ENCODE measurements around the gene SRCAP. TPM values are rescaled to one million over a fixed set of nuclear protein-coding genes. Genes with fewer than 3 reads are reported as not detected.
A peak's percentile ranks its signal among the peaks of the same experiment; 100 is the strongest.

The SRCAP gene
- 83.6 TPM in 2 replicates for total RNA-seq

DNA sequence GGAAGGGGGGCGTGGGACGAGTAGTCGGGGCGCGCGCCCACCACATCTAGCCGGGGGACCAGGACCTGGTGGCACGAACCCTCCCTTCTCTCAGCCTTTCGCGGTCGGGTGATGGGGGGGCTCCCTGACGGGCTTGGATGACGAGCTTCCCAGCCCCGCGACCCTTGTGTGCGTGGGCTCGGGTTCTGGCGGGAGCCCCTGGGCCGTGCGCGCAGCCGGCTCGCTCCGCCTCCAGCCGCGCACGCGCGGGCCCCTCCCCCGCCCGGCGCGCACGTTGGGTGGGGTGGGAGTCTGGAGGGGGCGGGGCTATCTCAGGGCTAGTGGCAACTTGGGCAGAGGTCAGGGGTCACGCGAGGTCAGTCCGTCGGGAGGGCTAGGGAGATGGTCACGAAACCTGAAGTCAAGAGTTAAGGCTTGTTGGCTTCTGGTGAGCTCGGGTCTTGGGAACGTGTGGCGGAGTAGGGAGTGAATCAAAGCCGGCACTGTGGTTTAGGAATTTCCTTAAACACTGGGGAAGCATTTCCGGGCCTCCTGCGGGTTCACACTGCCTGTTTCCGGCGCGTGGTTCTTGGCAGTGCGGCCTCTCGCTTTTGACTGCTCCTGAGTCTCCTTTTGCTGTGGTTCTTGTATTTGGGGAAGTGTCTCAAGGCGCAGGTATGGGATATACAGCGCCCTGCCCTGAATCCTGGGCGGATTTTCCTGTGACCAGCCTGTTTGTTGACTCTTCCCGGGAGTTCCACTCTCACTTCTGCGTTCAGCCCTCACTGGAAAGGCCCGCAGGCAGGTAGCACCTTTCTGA lies at the start of gene SRCAP:
SRCAP (plus strand) TSS at position 356 of the 799 bp plus-strand sequence. CDS start 1,654 bp downstream, outside the sequence.
- no peaks in the 10 kb centered on the region for H3K9me3 Mint-ChIP-seq
- H3K4me3 Mint-ChIP-seq (ENCODE audit: low read depth) = peak within 1 kb of the TSS; percentile 100
- H3K36me3 Mint-ChIP-seq (ENCODE audit: low read depth) = peaks cover 41% of the 10 kb centered on the region
- peak within 1 kb of the TSS; percentile 100 for H3K27ac Mint-ChIP-seq
- peaks cover 24% of the 10 kb centered on the region for H3K4me1 Mint-ChIP-seq (ENCODE audit: low read depth)
- H3K27me3 Mint-ChIP-seq (ENCODE audit: low read depth) = no peaks in the 10 kb centered on the region
- DNase-seq (ENCODE audit: low spot score) = peak; percentile 84
- intact Hi-C loops (cut with micrococcal nuclease) = loop anchor here (1.0 to 10.0 kb wide), 7 partner anchors 41 to 406 kb away; partner anchors contain the start of genes BCKDK, CFAP119, FBRS and PHKG2

DNA sequence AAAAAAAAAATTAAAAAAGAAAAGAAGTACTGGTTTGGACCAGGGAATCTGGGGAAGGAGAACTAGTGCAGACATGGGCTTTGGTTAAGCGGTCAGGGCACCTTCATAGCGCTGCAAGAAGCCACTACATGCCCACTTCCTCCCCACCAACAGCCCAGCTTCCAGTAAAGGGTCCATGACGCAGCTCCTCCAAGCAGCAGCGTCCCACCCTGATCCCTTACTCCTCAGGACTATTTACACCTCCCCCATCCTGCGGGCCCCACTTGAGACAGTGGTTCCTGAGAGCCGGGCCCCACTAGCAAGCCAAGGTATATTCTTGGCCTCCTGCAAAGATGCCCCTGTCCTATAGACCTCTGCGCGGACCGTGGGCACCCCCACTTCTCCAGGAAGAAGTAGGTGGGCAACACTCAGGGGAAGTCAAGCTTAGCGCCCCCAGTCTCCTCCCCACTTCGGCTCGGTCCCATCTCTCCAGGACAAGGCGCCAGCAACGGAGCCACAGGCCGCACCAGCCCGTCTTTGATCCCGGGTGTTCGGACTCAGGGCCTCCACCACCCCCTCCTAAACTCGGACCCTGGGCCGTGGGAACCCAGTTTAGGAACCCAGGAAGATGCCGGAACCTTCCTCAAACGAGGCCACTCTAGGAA lies 49.1 kb upstream of the SRCAP start:
- intact Hi-C loops (cut with micrococcal nuclease) = loop anchor here (1.0 kb wide), 4 partner anchors 8 to 280 kb away; partner anchors contain the start of genes FBRS and TBC1D10B
- Mint-ChIP-seq H3K27me3 (ENCODE audit: low read depth) (no peaks in the 10 kb centered on the region), H3K4me1 (ENCODE audit: low read depth) (peaks cover 13% of the 10 kb centered on the region), H3K9me3 (no peaks in the 10 kb centered on the region), H3K36me3 (ENCODE audit: low read depth) (peaks cover 32% of the 10 kb centered on the region), H3K4me3 (ENCODE audit: low read depth) (peak overlapping the region; percentile 98), H3K27ac (peak overlapping the region; percentile 97)
- DNase-seq (ENCODE audit: low spot score) = peak; percentile 21

DNA sequence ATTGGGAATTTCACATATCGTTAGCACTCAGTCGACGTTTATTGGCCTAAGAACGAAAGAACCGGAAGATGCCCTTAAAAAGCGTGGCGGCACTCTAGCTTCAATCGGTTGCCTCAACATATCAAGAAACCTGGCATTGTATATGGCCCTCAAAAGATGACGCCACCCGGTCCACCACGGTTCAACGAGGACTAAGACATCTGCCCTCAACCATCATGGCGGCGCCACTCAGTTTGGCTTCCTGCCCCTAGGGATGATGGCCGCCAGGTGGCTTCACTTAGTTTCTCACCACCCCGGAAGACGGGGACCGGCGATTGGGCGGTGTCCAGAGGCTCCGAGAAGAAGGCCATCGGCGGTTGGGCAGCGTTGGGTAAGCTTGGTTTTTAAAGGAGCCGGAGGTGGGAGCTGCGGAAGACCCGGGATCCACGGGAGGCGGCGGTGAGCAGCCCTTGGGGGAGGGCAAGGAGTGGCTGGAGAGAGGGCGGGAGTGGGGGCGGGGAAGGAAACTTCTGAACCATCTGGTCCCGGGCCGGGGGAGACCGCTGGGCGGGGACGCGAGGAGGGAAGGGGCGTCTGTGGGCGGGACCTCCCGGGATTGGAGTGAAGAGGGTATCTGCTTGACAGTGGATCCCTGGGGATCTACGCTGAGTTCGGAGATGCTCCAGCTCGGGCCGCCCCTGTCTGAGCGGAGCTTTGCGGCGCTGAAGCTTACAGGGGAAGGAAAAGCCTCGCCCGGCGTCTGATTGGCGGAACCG lies 48.4 kb upstream of the SRCAP start, which contains the start of gene PRR14:
PRR14 (plus strand) TSS at position 592 of the 755 bp plus-strand sequence. CDS start 686 bp downstream, outside the sequence.
- peak; percentile 99 for DNase-seq (ENCODE audit: low spot score)
- Mint-ChIP-seq H3K27me3 (ENCODE audit: low read depth) (no peaks in the 10 kb centered on the region), H3K27ac (peak within 1 kb of the TSS; percentile 97), H3K4me3 (ENCODE audit: low read depth) (peak within 1 kb of the TSS; percentile 98), H3K4me1 (ENCODE audit: low read depth) (peaks cover 13% of the 10 kb centered on the region), H3K9me3 (no peaks in the 10 kb centered on the region), H3K36me3 (ENCODE audit: low read depth) (peaks cover 39% of the 10 kb centered on the region)
- intact Hi-C loops (cut with micrococcal nuclease) = loop anchor here (1.0 kb wide), 5 partner anchors 8 to 280 kb away; partner anchors contain the start of genes DCTPP1, FBRS and TBC1D10B

DNA sequence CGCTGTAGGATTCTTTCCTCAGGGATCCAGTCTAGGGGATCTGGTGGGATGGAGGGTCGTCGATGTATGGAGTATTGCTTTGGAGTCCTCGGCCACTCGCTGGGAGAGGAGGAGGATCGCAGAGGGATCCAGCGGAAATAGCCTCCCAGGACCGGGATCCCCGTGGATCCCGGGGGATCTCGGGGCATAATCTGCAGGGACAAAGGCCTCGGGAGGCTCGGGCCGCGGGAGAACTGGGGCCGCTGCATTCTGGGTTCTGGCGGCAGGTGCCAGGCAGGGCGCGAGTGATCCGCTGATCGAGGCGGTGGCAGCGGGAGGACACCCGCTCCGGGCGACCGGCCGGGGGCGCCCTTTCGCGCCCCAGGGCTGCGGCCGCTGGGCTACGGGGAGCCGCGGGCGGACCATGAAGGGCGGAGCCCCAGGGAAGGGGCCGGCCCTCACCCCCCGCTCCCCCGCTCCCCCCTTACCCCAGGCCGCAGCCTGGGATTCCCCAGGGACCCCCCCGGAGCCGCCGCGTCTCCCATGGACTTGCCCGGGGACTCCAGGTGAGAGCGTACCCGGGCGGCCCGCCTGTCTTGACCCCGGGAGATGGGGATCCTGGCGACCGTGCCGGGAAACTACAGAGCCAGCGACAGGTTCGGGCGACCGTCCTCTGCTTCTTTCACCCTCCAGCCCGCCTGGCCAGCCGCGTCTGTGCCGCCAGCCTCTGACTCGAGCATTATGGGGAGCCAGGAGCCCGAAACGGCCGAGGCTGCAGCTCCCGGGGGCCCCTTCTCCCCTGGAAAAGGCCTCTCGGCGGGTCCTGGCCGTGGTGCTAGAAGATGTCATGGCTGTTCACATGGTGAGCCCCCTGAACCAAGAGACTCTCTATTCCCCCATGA lies 47.6 kb upstream of the SRCAP start:
- Mint-ChIP-seq H3K4me1 (ENCODE audit: low read depth) (peaks cover 15% of the 10 kb centered on the region), H3K27ac (peak overlapping the region; percentile 97), H3K4me3 (ENCODE audit: low read depth) (peak overlapping the region; percentile 98), H3K9me3 (no peaks in the 10 kb centered on the region), H3K27me3 (ENCODE audit: low read depth) (no peaks in the 10 kb centered on the region), H3K36me3 (ENCODE audit: low read depth) (peaks cover 47% of the 10 kb centered on the region)
- DNase-seq (ENCODE audit: low spot score) = peak; percentile 76
- intact Hi-C loops (cut with micrococcal nuclease) = loop anchor here (1.0 kb wide), 1 partner anchor 221 kb away; the partner anchor contains the start of gene DCTPP1

DNA sequence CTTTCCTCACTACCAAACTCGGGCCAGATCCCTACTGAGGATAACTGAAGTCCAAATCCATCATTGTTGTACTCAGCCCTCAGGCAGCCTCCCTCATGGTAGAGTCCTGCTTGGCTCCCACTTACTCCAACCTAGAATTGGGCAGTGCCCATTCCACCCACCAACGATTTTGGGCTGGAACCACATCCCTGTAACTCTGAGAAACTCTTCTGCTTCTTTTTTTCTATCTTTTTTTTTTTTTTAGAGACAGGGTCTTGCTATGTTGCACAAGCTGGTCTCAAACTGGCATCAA lies 47.0 kb upstream of the SRCAP start:
- no peaks in the 10 kb centered on the region for H3K9me3 Mint-ChIP-seq
- intact Hi-C loops (cut with micrococcal nuclease) = no loop called here
- H3K4me3 Mint-ChIP-seq (ENCODE audit: low read depth) = peak overlapping the region; percentile 92
- H3K4me1 Mint-ChIP-seq (ENCODE audit: low read depth) = peaks cover 16% of the 10 kb centered on the region
- no peaks in the 10 kb centered on the region for H3K27me3 Mint-ChIP-seq (ENCODE audit: low read depth)
- H3K36me3 Mint-ChIP-seq (ENCODE audit: low read depth) = peaks cover 53% of the 10 kb centered on the region
- DNase-seq (ENCODE audit: low spot score) = no peak
- H3K27ac Mint-ChIP-seq = peak overlapping the region; percentile 71

DNA sequence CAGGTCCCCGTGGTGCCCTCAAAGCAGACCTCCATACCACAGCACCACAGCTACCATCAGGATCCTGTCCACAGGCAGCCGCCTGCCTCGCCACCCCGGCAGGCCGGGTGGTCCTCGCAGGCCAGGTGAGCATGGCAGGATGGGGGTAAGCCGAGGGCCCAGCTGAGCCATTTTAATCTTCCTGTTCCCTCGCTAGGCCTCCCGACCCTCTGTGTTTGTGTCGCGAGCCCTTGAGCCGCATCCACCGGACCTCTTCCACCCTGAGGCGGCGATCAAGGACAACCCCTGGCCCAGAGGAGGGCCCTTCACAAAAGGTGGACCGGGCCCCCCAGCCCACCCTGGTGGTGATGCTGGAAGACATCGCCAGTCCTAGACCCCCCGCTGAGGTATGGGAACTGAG lies 46.3 kb upstream of the SRCAP start:
- intact Hi-C loops (cut with micrococcal nuclease) = no loop called here
- peaks cover 22% of the 10 kb centered on the region for H3K4me1 Mint-ChIP-seq (ENCODE audit: low read depth)
- no peak for DNase-seq (ENCODE audit: low spot score)
- H3K36me3 Mint-ChIP-seq (ENCODE audit: low read depth) = peaks cover 57% of the 10 kb centered on the region
- peak overlapping the region; percentile 92 for H3K4me3 Mint-ChIP-seq (ENCODE audit: low read depth)
- peak overlapping the region; percentile 71 for H3K27ac Mint-ChIP-seq
- no peaks in the 10 kb centered on the region for H3K9me3 Mint-ChIP-seq
- H3K27me3 Mint-ChIP-seq (ENCODE audit: low read depth) = no peaks in the 10 kb centered on the region

DNA sequence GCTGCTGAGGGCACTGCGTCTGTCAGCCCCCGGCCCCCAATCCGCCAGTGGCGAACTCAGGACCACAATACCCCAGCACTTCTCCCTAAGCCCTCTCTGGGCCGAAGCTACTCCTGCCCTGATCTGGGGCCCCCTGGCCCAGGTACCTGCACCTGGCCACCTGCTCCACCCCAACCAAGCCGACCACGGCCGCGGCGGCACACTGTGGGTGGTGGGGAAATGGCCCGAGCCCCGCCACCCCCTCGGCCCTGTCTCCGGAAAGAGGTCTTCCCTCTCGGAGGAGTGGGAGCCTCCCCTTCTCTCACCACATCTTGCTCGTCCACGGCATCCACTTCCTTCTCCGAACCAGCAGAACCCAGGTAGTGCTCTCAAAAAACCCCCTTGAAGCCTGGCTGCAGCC lies 44.1 kb upstream of the SRCAP start:
- H3K4me3 Mint-ChIP-seq (ENCODE audit: low read depth) = no peak overlapping the region
- no peaks in the 10 kb centered on the region for H3K9me3 Mint-ChIP-seq
- no peak overlapping the region for H3K27ac Mint-ChIP-seq
- peaks cover 61% of the 10 kb centered on the region for H3K36me3 Mint-ChIP-seq (ENCODE audit: low read depth)
- peaks cover 22% of the 10 kb centered on the region for H3K4me1 Mint-ChIP-seq (ENCODE audit: low read depth)
- intact Hi-C loops (cut with micrococcal nuclease) = no loop called here
- DNase-seq (ENCODE audit: low spot score) = no peak
- no peaks in the 10 kb centered on the region for H3K27me3 Mint-ChIP-seq (ENCODE audit: low read depth)

DNA sequence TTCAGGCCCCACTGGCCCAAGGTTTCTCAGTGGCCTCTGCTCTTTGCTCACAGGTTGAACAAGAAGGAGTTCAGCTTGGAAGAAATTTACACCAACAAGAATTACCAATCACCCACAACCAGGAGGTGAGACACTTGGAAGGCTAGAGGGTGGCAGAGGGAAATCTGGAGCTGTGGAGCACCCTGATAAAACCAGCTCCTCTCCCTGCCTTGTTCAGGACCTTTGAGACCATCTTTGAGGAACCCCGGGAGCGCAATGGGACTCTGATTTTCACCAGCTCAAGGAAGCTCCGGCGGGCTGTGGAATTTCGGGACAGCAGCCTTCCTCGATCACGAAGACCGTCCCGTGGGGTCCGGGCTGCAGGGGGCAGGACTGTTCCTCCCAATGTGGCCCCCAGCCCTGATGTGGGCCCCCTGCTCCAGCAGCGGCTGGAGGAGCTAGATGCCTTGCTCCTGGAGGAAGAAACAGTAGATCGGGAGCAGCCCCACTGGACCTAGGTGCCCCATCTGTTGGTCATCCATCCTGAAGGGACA lies 43.1 kb upstream of the SRCAP start:
- no peak overlapping the region for H3K27ac Mint-ChIP-seq
- intact Hi-C loops (cut with micrococcal nuclease) = no loop called here
- no peaks in the 10 kb centered on the region for H3K27me3 Mint-ChIP-seq (ENCODE audit: low read depth)
- H3K4me3 Mint-ChIP-seq (ENCODE audit: low read depth) = no peak overlapping the region
- no peak for DNase-seq (ENCODE audit: low spot score)
- H3K4me1 Mint-ChIP-seq (ENCODE audit: low read depth) = peaks cover 21% of the 10 kb centered on the region
- no peaks in the 10 kb centered on the region for H3K9me3 Mint-ChIP-seq
- peaks cover 66% of the 10 kb centered on the region for H3K36me3 Mint-ChIP-seq (ENCODE audit: low read depth)

DNA sequence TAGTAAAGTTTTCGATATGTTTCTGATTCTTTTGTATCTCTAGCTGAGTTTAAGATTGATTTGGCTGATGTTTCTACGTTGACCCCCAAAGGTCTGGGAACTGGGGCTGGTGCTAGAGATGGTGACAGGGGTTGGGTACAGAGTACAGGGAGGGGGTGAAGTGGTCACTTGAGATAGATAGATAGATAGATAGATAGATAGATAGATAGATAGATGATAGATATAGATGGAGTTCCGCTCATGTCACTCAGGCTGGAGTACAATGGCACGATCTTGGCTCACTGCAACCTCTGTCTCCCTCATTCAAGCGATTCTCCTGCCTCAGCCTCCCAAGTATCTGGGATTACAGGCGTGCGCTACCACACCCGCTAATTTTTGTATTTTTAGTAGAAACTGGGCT lies 42.6 kb upstream of the SRCAP start:
- Mint-ChIP-seq H3K27ac (peak overlapping the region; percentile 68), H3K4me1 (ENCODE audit: low read depth) (peaks cover 26% of the 10 kb centered on the region), H3K4me3 (ENCODE audit: low read depth) (no peak overlapping the region), H3K36me3 (ENCODE audit: low read depth) (peaks cover 69% of the 10 kb centered on the region), H3K27me3 (ENCODE audit: low read depth) (no peaks in the 10 kb centered on the region), H3K9me3 (no peaks in the 10 kb centered on the region)
- intact Hi-C loops (cut with micrococcal nuclease) = no loop called here
- DNase-seq (ENCODE audit: low spot score) = no peak

DNA sequence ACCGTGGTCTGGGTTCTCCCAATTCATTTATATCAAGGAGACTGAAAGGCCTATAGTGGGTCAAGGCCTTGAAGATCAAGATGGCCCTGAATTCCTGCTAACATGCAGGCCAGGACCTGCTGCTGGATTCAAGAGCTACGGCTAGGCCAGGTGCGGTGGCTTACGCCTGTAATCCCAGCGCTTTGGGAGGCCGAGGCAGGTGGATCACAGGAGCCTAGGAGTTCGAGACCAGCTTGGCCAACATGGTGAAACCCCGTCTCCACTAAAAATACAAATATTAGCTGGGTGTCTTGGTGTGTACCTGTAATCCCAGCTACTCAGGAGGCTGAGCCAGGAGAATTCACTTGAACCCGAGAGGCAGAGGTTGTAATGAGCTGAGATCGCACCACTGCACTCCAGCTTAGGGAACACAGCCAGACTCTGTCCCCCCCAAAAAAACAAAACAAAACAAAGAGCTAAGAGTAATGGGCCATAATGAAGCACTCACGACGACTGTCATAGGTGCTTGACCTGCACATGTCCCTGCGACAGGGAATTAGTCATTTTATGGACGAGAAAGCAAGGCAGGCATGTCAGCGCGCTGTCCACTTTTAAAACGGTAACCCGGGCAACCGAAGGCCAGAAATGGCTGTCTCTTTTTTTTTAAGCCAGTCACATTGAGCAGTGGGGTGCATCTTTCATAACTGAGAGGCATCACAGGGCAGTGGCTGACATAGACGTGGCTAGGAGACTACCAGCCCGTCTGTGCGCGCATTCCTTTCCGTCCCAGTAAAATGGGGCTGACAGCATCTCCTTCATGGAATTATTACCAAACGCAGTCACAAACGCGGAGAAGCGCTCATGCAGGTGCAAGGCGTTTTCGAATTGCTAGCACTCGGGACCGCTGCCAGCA lies 41.8 kb upstream of the SRCAP start:
- Mint-ChIP-seq H3K4me1 (ENCODE audit: low read depth) (peaks cover 32% of the 10 kb centered on the region), H3K9me3 (no peaks in the 10 kb centered on the region), H3K36me3 (ENCODE audit: low read depth) (peaks cover 71% of the 10 kb centered on the region), H3K4me3 (ENCODE audit: low read depth) (peak overlapping the region; percentile 81), H3K27ac (peak overlapping the region; percentile 87), H3K27me3 (ENCODE audit: low read depth) (no peaks in the 10 kb centered on the region)
- DNase-seq (ENCODE audit: low spot score) = no peak
- intact Hi-C loops (cut with micrococcal nuclease) = no loop called here
